ENCODE data around the gene HECW1.

DNA sequence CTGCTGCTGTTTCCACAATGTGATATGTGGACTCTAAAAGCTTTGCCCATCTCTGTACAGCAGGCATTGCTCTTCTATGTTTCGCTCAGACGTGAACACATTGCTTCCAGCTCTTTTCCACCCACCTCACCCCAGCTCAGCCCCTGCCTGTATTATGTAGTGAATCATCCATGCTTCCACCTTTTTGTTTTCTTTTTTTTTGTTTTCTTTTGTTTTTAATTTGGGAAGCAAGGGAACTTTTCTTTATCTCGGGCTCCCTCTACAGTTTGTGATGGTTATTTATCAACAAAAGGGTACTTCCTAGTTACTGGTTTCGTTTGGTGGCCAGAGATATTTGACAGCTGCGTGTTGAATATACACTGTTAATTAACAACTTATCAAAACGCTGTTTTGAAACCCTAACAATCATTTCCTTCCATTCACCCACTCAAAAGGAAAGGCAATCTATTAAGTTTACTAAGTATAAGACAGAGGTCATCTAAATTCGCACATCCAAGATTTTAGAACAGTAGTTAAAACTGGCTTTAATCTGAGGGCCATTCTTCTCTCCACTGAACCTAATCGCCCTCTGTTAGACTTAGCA is 342.6 kb downstream of the HECW1 start:
- TF ChIP-seq POLR2AphosphoS5 (IDR thresholded peaks at IDR 0.05; ENCODE audit: low read depth, low read length) (no peak), POLR2A (IDR thresholded peaks at IDR 0.05; ENCODE audit: low read depth, low read length) (no peak), SPI1 (IDR thresholded peaks at IDR 0.05; ENCODE audit: low read depth, low read length) (no peak), TAF1 (IDR thresholded peaks at IDR 0.05; ENCODE audit: low read depth, low read length) (no peak), PAX5 (IDR thresholded peaks at IDR 0.05; ENCODE audit: insufficient read depth, low read length, severe bottlenecking) (no peak)

Measured in GM12891 (cell line).